ENCODE data around the gene NUAK1. TPM values are rescaled to one million over a fixed set of nuclear protein-coding genes. Genes with fewer than 3 reads are reported as not detected.

NUAK1 gene
- total RNA-seq, 1 experiment from 2014 or later: 50.3 TPM

- no peaks in the 10 kb centered on the region for H3K36me3 ChIP-seq (ENCODE audit: control insufficient read depth, insufficient read depth, low read length)
- BruUV-seq (replicated peaks): no TSS peak
- intact Hi-C loops (cut with micrococcal nuclease; ENCODE audit: unreplicated experiment) (no loop called here), in situ Hi-C loops (cut with HindIII; ENCODE audit: low pct_unique_long_range_greater_than_20kb, low sequenced_read_pairs) (no loop called here)
- POLR2A ChIA-PET: no interaction called here
- DNase-seq (ENCODE audit: low read depth, low spot score): no peak
- TF ChIP-seq SIN3A (IDR thresholded peaks at IDR 0.05; ENCODE audit: borderline replicate concordance, insufficient read depth, low read depth, low read length): no peak
- no peak overlapping the region for H3K4me3 ChIP-seq (ENCODE audit: low read depth in 2 of 2, low read length in 2 of 2)
- H3K27ac ChIP-seq (ENCODE audit: low read length): no peak overlapping the region
- H3K4me1 ChIP-seq (ENCODE audit: control insufficient read depth, insufficient read depth, low read length): no peaks in the 10 kb centered on the region
- peaks cover 5% of the 10 kb centered on the region; the same call in 1 of the 2 replicates for H3K27me3 ChIP-seq (ENCODE audit: control insufficient read depth, insufficient read depth, low read length)
- no peaks in the 10 kb centered on the region for H3K9me3 ChIP-seq (ENCODE audit: control insufficient read depth, insufficient read depth, low read depth, low read length)
- ATAC-seq: no peak
- CTCF ChIA-PET: no interaction called here
These were observed 49.1 kb upstream of the NUAK1 start for GRCh38 chr12:106187842-106188241.

GRCh38 chr12:106187155-106187789, 48.5 kb upstream of the NUAK1 start:
- Histone ChIP-seq H3K36me3 (ENCODE audit: control insufficient read depth, insufficient read depth, low read length) (no peaks in the 10 kb centered on the region), H3K27me3 (ENCODE audit: control insufficient read depth, insufficient read depth, low read length) (peaks cover 5% of the 10 kb centered on the region; the same call in 1 of the 2 replicates), H3K9me3 (ENCODE audit: control insufficient read depth, insufficient read depth, low read depth, low read length) (no peaks in the 10 kb centered on the region), H3K4me3 (ENCODE audit: low read depth in 2 of 2, low read length in 2 of 2) (no peak overlapping the region), H3K27ac (ENCODE audit: low read length) (no peak overlapping the region), H3K4me1 (ENCODE audit: control insufficient read depth, insufficient read depth, low read length) (no peaks in the 10 kb centered on the region)
- POLR2A ChIA-PET: no interaction called here
- intact Hi-C loops (cut with micrococcal nuclease; ENCODE audit: unreplicated experiment) (no loop called here), in situ Hi-C loops (cut with HindIII; ENCODE audit: low pct_unique_long_range_greater_than_20kb, low sequenced_read_pairs) (no loop called here)
- ATAC-seq (no peak), DNase-seq (ENCODE audit: low read depth, low spot score) (no peak)
- CTCF ChIA-PET: interaction anchor here (0.6 kb wide), 1 partner anchor 79 kb away, joined by 3 read pairs; no protein-coding TSS in a partner anchor
- BruUV-seq (replicated peaks): no TSS peak
- TF ChIP-seq REST (IDR thresholded peaks at IDR 0.05; ENCODE audit: insufficient read depth in 1 of 2, low read depth in 2 of 2, low read length in 1 of 2): no peak
- no peak for TF ChIP-seq SIN3A (IDR thresholded peaks at IDR 0.05; ENCODE audit: borderline replicate concordance, insufficient read depth, low read depth, low read length)
- TF ChIP-seq TCF7L2 (IDR thresholded peaks at IDR 0.05; ENCODE audit: low read depth, low read length): no peak
- TF ChIP-seq CTCF (IDR thresholded peaks at IDR 0.05): no peak
- TF ChIP-seq POLR2AphosphoS5 (IDR thresholded peaks at IDR 0.05; ENCODE audit: low read depth, low read length): no peak

- Histone ChIP-seq H3K36me3 (ENCODE audit: control insufficient read depth, insufficient read depth, low read length) (no peaks in the 10 kb centered on the region), H3K27me3 (ENCODE audit: control insufficient read depth, insufficient read depth, low read length) (peaks cover 3% of the 10 kb centered on the region; the same call in 1 of the 2 replicates), H3K27ac (ENCODE audit: low read length) (no peak overlapping the region), H3K4me3 (ENCODE audit: low read depth in 2 of 2, low read length in 2 of 2) (no peak overlapping the region), H3K9me3 (ENCODE audit: control insufficient read depth, insufficient read depth, low read depth, low read length) (no peaks in the 10 kb centered on the region), H3K4me1 (ENCODE audit: control insufficient read depth, insufficient read depth, low read length) (no peaks in the 10 kb centered on the region)
- CTCF ChIA-PET: no interaction called here
- POLR2A ChIA-PET: no interaction called here
- DNase-seq (ENCODE audit: low read depth, low spot score) (no peak), ATAC-seq (no peak)
- in situ Hi-C loops (cut with HindIII; ENCODE audit: low pct_unique_long_range_greater_than_20kb, low sequenced_read_pairs) (no loop called here), intact Hi-C loops (cut with micrococcal nuclease; ENCODE audit: unreplicated experiment) (no loop called here)
- no peak for TF ChIP-seq TCF7L2 (IDR thresholded peaks at IDR 0.05; ENCODE audit: low read depth, low read length)
- TF ChIP-seq POLR2AphosphoS5 (IDR thresholded peaks at IDR 0.05; ENCODE audit: low read depth, low read length): no peak
- TF ChIP-seq CTCF (IDR thresholded peaks at IDR 0.05): no peak
- TF ChIP-seq REST (IDR thresholded peaks at IDR 0.05; ENCODE audit: insufficient read depth in 1 of 2, low read depth in 2 of 2, low read length in 1 of 2): no peak
- TF ChIP-seq SIN3A (IDR thresholded peaks at IDR 0.05; ENCODE audit: borderline replicate concordance, insufficient read depth, low read depth, low read length): no peak
- no TSS peak for BruUV-seq (replicated peaks)
These were observed 45.0 kb upstream of the NUAK1 start for GRCh38 chr12:106183735-106184134.
